Mesenchymal stem cell (in vitro differentiated cells and primary cell): ENCODE results near the gene RAB33A.

Experiments
- DNase-seq: peaks from one replicate; pipeline ENCODE4 v3.0.0-alpha.2; 2013
- H2AFZ ChIP-seq: one replicate; pipeline ENCODE4 v1.6.1; 2013; ENCODE audit warnings: low read depth, mild to moderate bottlenecking, control low read depth, inconsistent platforms, low read length, moderate library complexity
- H2AK5ac ChIP-seq: 2 replicates; pipeline ENCODE4 v1.6.1; 2013; ENCODE audit warnings: low read length, moderate library complexity, mild to moderate bottlenecking, inconsistent platforms; ENCODE audit not compliant: severe bottlenecking
- H2BK120ac ChIP-seq: one replicate; pipeline ENCODE4 v1.6.1; 2013; ENCODE audit warnings: low read depth, mild to moderate bottlenecking, inconsistent platforms, low read length, moderate library complexity
- H2BK12ac ChIP-seq, 2 experiments: one replicate each; pipeline ENCODE4 v1.6.1; 2013; ENCODE audit warnings: inconsistent platforms in 2 of 2, low read length in 2 of 2, mild to moderate bottlenecking in 2 of 2, moderate library complexity in 2 of 2, control low read depth in 1 of 2
- H2BK15ac ChIP-seq: one replicate; pipeline ENCODE4 v1.6.1; 2013; ENCODE audit warnings: mild to moderate bottlenecking, low read depth, inconsistent platforms; ENCODE audit not compliant: poor library complexity, severe bottlenecking
- H2BK5ac ChIP-seq: 2 replicates; pipeline ENCODE4 v1.6.1; 2013; ENCODE audit warnings: low read depth, mild to moderate bottlenecking, low read length, control low read depth, inconsistent platforms; ENCODE audit not compliant: poor library complexity, severe bottlenecking
- H3K14ac ChIP-seq, 2 experiments: one replicate each; pipeline ENCODE4 v1.6.1; 2013; ENCODE audit warnings: inconsistent platforms in 2 of 2, low read length in 2 of 2, control low read depth in 1 of 2, mild to moderate bottlenecking in 1 of 2, moderate library complexity in 1 of 2
- H3K18ac ChIP-seq, 2 experiments: one replicate each; pipeline ENCODE4 v1.6.1; 2013; ENCODE audit warnings: inconsistent platforms in 2 of 2, low read length in 2 of 2, control low read depth in 1 of 2, low read depth in 1 of 2, mild to moderate bottlenecking in 1 of 2
- H3K23ac ChIP-seq, 2 experiments: one replicate each; pipeline ENCODE4 v1.6.1; 2013; ENCODE audit warnings: inconsistent platforms in 2 of 2, low read length in 2 of 2, mild to moderate bottlenecking in 2 of 2, moderate library complexity in 2 of 2, control low read depth in 1 of 2
- H3K27ac ChIP-seq: 2 replicates; pipeline ENCODE4 v1.5.1; 2013; ENCODE audit warnings: mild to moderate bottlenecking, moderate library complexity, low read length, control low read depth, inconsistent platforms; ENCODE audit not compliant: poor library complexity, severe bottlenecking
- H3K27me3 ChIP-seq, 2 experiments: 2 replicates each; pipeline versions ENCODE4 v1.6.1 to v1.7.0; 2013; ENCODE audit warnings: low read length in 2 of 2, mild to moderate bottlenecking in 2 of 2, moderate library complexity in 2 of 2, control low read depth in 1 of 2, inconsistent platforms in 1 of 2; ENCODE audit not compliant: control insufficient read depth in 1 of 2, insufficient read depth in 1 of 2
- H3K36me3 ChIP-seq, 2 experiments: 2 replicates each; pipeline versions ENCODE4 v1.6.1 to v1.7.0; 2013; ENCODE audit warnings: low read length in 2 of 2, control low read depth in 1 of 2, inconsistent platforms in 1 of 2, low read depth in 1 of 2, mild to moderate bottlenecking in 1 of 2; ENCODE audit not compliant: insufficient read depth in 2 of 2, control insufficient read depth in 1 of 2
- H3K4ac ChIP-seq, 2 experiments: one replicate each; pipeline ENCODE4 v1.6.1; 2013; ENCODE audit warnings: inconsistent platforms in 2 of 2, low read length in 2 of 2, mild to moderate bottlenecking in 2 of 2, moderate library complexity in 2 of 2, control low read depth in 1 of 2, low read depth in 1 of 2
- H3K4me1 ChIP-seq: 2 replicates; pipeline ENCODE4 v1.6.1; 2013; ENCODE audit warnings: low read depth, low read length, control low read depth; ENCODE audit not compliant: control insufficient read depth, insufficient read depth
- H3K4me2 ChIP-seq: 2 replicates; pipeline ENCODE4 v1.6.1; 2013; ENCODE audit warnings: low read length, mild to moderate bottlenecking, inconsistent platforms; ENCODE audit not compliant: poor library complexity, severe bottlenecking
- H3K4me3 ChIP-seq, 2 experiments: 2 replicates each; pipeline versions ENCODE4 v1.5.1 to v1.7.0; 2013; ENCODE audit warnings: low read length in 2 of 2, mild to moderate bottlenecking in 2 of 2, control low read depth in 1 of 2, low read depth in 1 of 2; ENCODE audit not compliant: insufficient read depth in 1 of 2
- H3K79me1 ChIP-seq: replicated peaks from 2 replicates; pipeline ENCODE4 v1.6.1; 2013; ENCODE audit warnings: mild to moderate bottlenecking, control low read depth, low read length, inconsistent platforms; ENCODE audit not compliant: poor library complexity, severe bottlenecking
- H3K9ac ChIP-seq: 2 replicates; pipeline ENCODE4 v1.7.0; 2013; ENCODE audit warnings: mild to moderate bottlenecking, low read length, moderate library complexity
- H3K9me3 ChIP-seq: 2 replicates; pipeline ENCODE4 v1.7.0; 2013; ENCODE audit warnings: mild to moderate bottlenecking, low read length; ENCODE audit not compliant: control insufficient read depth
- H4K8ac ChIP-seq: one replicate; pipeline ENCODE4 v1.6.1; 2013; ENCODE audit warnings: inconsistent platforms, mild to moderate bottlenecking, low read length, moderate library complexity
- H4K91ac ChIP-seq: one replicate; pipeline ENCODE4 v1.6.1; 2013; ENCODE audit warnings: mild to moderate bottlenecking, low read length, inconsistent platforms
- WGBS: methylation state at CpG from one replicate; pipeline ENCODE4 v1.1.7; 2013; ENCODE audit warnings: mixed read lengths; 5-methylcytosine and 5-hydroxymethylcytosine counted together

The RAB33A gene

GRCh38 chrX:130159776-130160175, 12.0 kb upstream of the RAB33A start:
- no peak overlapping the region for H2BK12ac ChIP-seq
- peaks cover 1% of the 10 kb centered on the region for H3K79me1 ChIP-seq
- peaks cover 3% of the 10 kb centered on the region for H3K4me1 ChIP-seq
- H3K27ac ChIP-seq, result no peak overlapping the region
- no peak overlapping the region for H2AK5ac ChIP-seq
- H3K4me2 ChIP-seq, result no peak overlapping the region
- H3K36me3 ChIP-seq, result peaks cover 0 to 3% of the 10 kb centered on the region in 2 experiments
- H2BK5ac ChIP-seq, result no peak overlapping the region
- H3K23ac ChIP-seq, result no peak overlapping the region
- no peak overlapping the region for H3K14ac ChIP-seq
- H4K91ac ChIP-seq, result no peak overlapping the region
- WGBS, result 95% methylated on average over 1 of the region's 4 CpGs
- no peak overlapping the region for H3K18ac ChIP-seq
- no peak overlapping the region for H2BK15ac ChIP-seq
- H3K27me3 ChIP-seq, result peaks cover 0 to 9% of the 10 kb centered on the region in 2 experiments
- no peak overlapping the region for H2AFZ ChIP-seq
- no peak overlapping the region for H4K8ac ChIP-seq
- H3K4ac ChIP-seq, result no peak overlapping the region
- no peak overlapping the region for H3K9ac ChIP-seq
- no peak overlapping the region for H2BK120ac ChIP-seq
- no peaks in the 10 kb centered on the region for H3K9me3 ChIP-seq
- DNase-seq, result no peak
- H3K4me3 ChIP-seq, result no peak overlapping the region

GRCh38 chrX:130162094-130162735, 9.5 kb upstream of the RAB33A start:
- H3K23ac ChIP-seq, result no peak overlapping the region
- no peak for DNase-seq
- H2BK5ac ChIP-seq, result no peak overlapping the region
- peaks cover 0 to 2% of the 10 kb centered on the region in 2 experiments for H3K27me3 ChIP-seq
- no peak overlapping the region for H2BK120ac ChIP-seq
- H3K4me1 ChIP-seq, result peaks cover 3% of the 10 kb centered on the region
- 100% methylated on average over 3 of the region's 6 CpGs for WGBS
- no peaks in the 10 kb centered on the region for H3K79me1 ChIP-seq
- H3K18ac ChIP-seq, result no peak overlapping the region
- H4K91ac ChIP-seq, result no peak overlapping the region
- no peak overlapping the region for H2AK5ac ChIP-seq
- H3K4ac ChIP-seq, result no peak overlapping the region
- H2BK12ac ChIP-seq, result no peak overlapping the region
- no peak overlapping the region for H2BK15ac ChIP-seq
- H3K27ac ChIP-seq, result peak overlapping the region; percentile 74
- H3K4me3 ChIP-seq, result no peak overlapping the region
- no peak overlapping the region for H2AFZ ChIP-seq
- no peak overlapping the region for H4K8ac ChIP-seq
- H3K4me2 ChIP-seq, result peak overlapping the region; percentile 29
- no peak overlapping the region for H3K14ac ChIP-seq
- H3K36me3 ChIP-seq, result no peaks in the 10 kb centered on the region
- H3K9me3 ChIP-seq, result no peaks in the 10 kb centered on the region
- peak overlapping the region; percentile 36 for H3K9ac ChIP-seq

GRCh38 chrX:130163398-130163797, 8.4 kb upstream of the RAB33A start:
- H3K27ac ChIP-seq, result no peak overlapping the region
- no peak overlapping the region for H2AFZ ChIP-seq
- H4K91ac ChIP-seq, result no peak overlapping the region
- peaks cover 3% of the 10 kb centered on the region for H3K4me1 ChIP-seq
- H3K18ac ChIP-seq, result no peak overlapping the region
- no peak overlapping the region for H3K4ac ChIP-seq
- H2BK15ac ChIP-seq, result no peak overlapping the region
- H3K9ac ChIP-seq, result no peak overlapping the region
- no peak overlapping the region for H3K23ac ChIP-seq
- no peak overlapping the region for H2BK120ac ChIP-seq
- H3K14ac ChIP-seq, result no peak overlapping the region
- no peak for DNase-seq
- no CpG with 5 or more reads among the region's 2 CpGs for WGBS
- H2BK5ac ChIP-seq, result no peak overlapping the region
- H3K79me1 ChIP-seq, result no peaks in the 10 kb centered on the region
- peaks cover 0 to 2% of the 10 kb centered on the region in 2 experiments for H3K27me3 ChIP-seq
- no peaks in the 10 kb centered on the region for H3K9me3 ChIP-seq
- no peak overlapping the region for H2AK5ac ChIP-seq
- H3K4me2 ChIP-seq, result no peak overlapping the region
- H3K36me3 ChIP-seq, result no peaks in the 10 kb centered on the region
- no peak overlapping the region for H2BK12ac ChIP-seq
- no peak overlapping the region for H4K8ac ChIP-seq
- H3K4me3 ChIP-seq, result no peak overlapping the region

- Histone ChIP-seq H2BK5ac (peak overlapping the region; percentile 35), H3K4me2 (peak overlapping the region; percentile 66), H3K18ac (peak overlapping the region in 1 of 2 experiments; percentile 67), H3K4me1 (peaks cover 1% of the 10 kb centered on the region), H3K9ac (peak overlapping the region; percentile 85), H4K8ac (peak overlapping the region; percentile 60), H3K27ac (peak overlapping the region; percentile 84), H2BK120ac (no peak overlapping the region), H2AFZ (no peak overlapping the region), H3K4me3 (peak overlapping the region; percentile 77 to 81), H3K9me3 (no peaks in the 10 kb centered on the region), H3K27me3 (peaks cover 0 to 10% of the 10 kb centered on the region in 2 experiments), H2AK5ac (no peak overlapping the region), H2BK15ac (no peak overlapping the region), H4K91ac (peak overlapping the region; percentile 43), H2BK12ac (peak overlapping the region in 1 of 2 experiments; percentile 15), H3K79me1 (no peaks in the 10 kb centered on the region), H3K4ac (no peak overlapping the region), H3K23ac (no peak overlapping the region), H3K36me3 (no peaks in the 10 kb centered on the region), H3K14ac (peak overlapping the region in 1 of 2 experiments; percentile 53)
- under 1% methylated on average over 25 of the region's 32 CpGs for WGBS
- DNase-seq, result no peak
Observed at GRCh38 chrX:130165181-130165702, 6.5 kb upstream of the RAB33A start.
